ENCODE measurements around the gene NPIPB13. TPM values are rescaled to one million over a fixed set of nuclear protein-coding genes. Genes with fewer than 3 reads are reported as not detected.
"Not testable (repeated sequence)": the region's sequence is repeated elsewhere in the genome, so short reads cannot be mapped to it uniquely, and the experiment has no call there.

NPIPB13 gene
- total RNA-seq, result 2.8 TPM
- polyA plus RNA-seq (ENCODE audit: insufficient read depth in 1 of 8, insufficient read length in 8 of 8, low replicate concordance in 1 of 8), result 1 to 10 TPM; 1.8 to 8.3 (median 4.5) TPM
- long read RNA-seq, donor 1, result 0 reads
- long read RNA-seq, donor 2, result 0 reads
- long read RNA-seq, donor 3, result 0 reads
- long read RNA-seq, donor 4, result 0 reads
- long read RNA-seq, donor 5, result 0 reads
- long read RNA-seq, donor 6, result 0 reads
- long read RNA-seq, donor 7, result 0 reads
- long read RNA-seq, donor 8, result 0 reads
- long read RNA-seq, donor 9, result 0 reads
- long read RNA-seq, donor 10, result 0 reads
- long read RNA-seq, donor 11, result 0 reads

GRCh38 chr16:30248379-30248778, at the start of gene NPIPB13:
TSS of gene NPIPB13 (minus strand) at chr16:30248479. CDS start at chr16:30245573, 2,906 bp downstream.
- not testable (repeated sequence) for H3K4me3 ChIP-seq (ENCODE audit: low read length); H3K36me3 ChIP-seq (ENCODE audit: control insufficient read depth, insufficient read depth, low read length); H3K27me3 ChIP-seq (ENCODE audit: control insufficient read depth, insufficient read depth, low read length); H3K27ac ChIP-seq (ENCODE audit: low read length); DNase-seq; H3K9me3 ChIP-seq (replicated peaks; ENCODE audit: control insufficient read depth, low read depth, low read length); H3K4me1 ChIP-seq (ENCODE audit: control insufficient read depth, insufficient read depth, low read length)
- WGBS (ENCODE audit: insufficient coverage), result no CpG with 5 or more reads among the region's 4 CpGs

GRCh38 chr16:30282357-30282756, 34.1 kb upstream of the NPIPB13 start:
- H3K4me1 ChIP-seq (ENCODE audit: control insufficient read depth, insufficient read depth, low read length); DNase-seq; H3K27me3 ChIP-seq (ENCODE audit: control insufficient read depth, insufficient read depth, low read length); H3K36me3 ChIP-seq (ENCODE audit: control insufficient read depth, insufficient read depth, low read length); H3K4me3 ChIP-seq (ENCODE audit: low read length); H3K27ac ChIP-seq (ENCODE audit: low read length); H3K9me3 ChIP-seq (replicated peaks; ENCODE audit: control insufficient read depth, low read depth, low read length): not testable (repeated sequence)
- WGBS (ENCODE audit: insufficient coverage), result no CpG with 5 or more reads among the region's 10 CpGs

- H3K4me1 ChIP-seq (ENCODE audit: control insufficient read depth, insufficient read depth, low read length); DNase-seq; H3K9me3 ChIP-seq (replicated peaks; ENCODE audit: control insufficient read depth, low read depth, low read length); H3K27me3 ChIP-seq (ENCODE audit: control insufficient read depth, insufficient read depth, low read length); H3K27ac ChIP-seq (ENCODE audit: low read length); H3K4me3 ChIP-seq (ENCODE audit: low read length); H3K36me3 ChIP-seq (ENCODE audit: control insufficient read depth, insufficient read depth, low read length): not testable (repeated sequence)
- no CpG with 5 or more reads among the region's 3 CpGs for WGBS (ENCODE audit: insufficient coverage)
Observed at GRCh38 chr16:30278523-30278922, 30.2 kb upstream of the NPIPB13 start.

GRCh38 chr16:30217082-30217481, 31.2 kb downstream of the NPIPB13 start:
- H3K9me3 ChIP-seq (replicated peaks; ENCODE audit: control insufficient read depth, low read depth, low read length); H3K27me3 ChIP-seq (ENCODE audit: control insufficient read depth, insufficient read depth, low read length); H3K4me3 ChIP-seq (ENCODE audit: low read length); H3K36me3 ChIP-seq (ENCODE audit: control insufficient read depth, insufficient read depth, low read length); H3K4me1 ChIP-seq (ENCODE audit: control insufficient read depth, insufficient read depth, low read length); H3K27ac ChIP-seq (ENCODE audit: low read length); DNase-seq: not testable (repeated sequence)
- no CpG with 5 or more reads among the region's 5 CpGs for WGBS (ENCODE audit: insufficient coverage)

- H3K27ac ChIP-seq (ENCODE audit: low read length); H3K4me1 ChIP-seq (ENCODE audit: control insufficient read depth, insufficient read depth, low read length); DNase-seq; H3K4me3 ChIP-seq (ENCODE audit: low read length); H3K9me3 ChIP-seq (replicated peaks; ENCODE audit: control insufficient read depth, low read depth, low read length); H3K27me3 ChIP-seq (ENCODE audit: control insufficient read depth, insufficient read depth, low read length); H3K36me3 ChIP-seq (ENCODE audit: control insufficient read depth, insufficient read depth, low read length): not testable (repeated sequence)
- no CpG with 5 or more reads among the region's 4 CpGs for WGBS (ENCODE audit: insufficient coverage)
Observed at GRCh38 chr16:30211414-30211813, 36.9 kb downstream of the NPIPB13 start.

- not testable (repeated sequence) for H3K4me1 ChIP-seq (ENCODE audit: control insufficient read depth, insufficient read depth, low read length); H3K9me3 ChIP-seq (replicated peaks; ENCODE audit: control insufficient read depth, low read depth, low read length); H3K27ac ChIP-seq (ENCODE audit: low read length); H3K4me3 ChIP-seq (ENCODE audit: low read length); DNase-seq; H3K36me3 ChIP-seq (ENCODE audit: control insufficient read depth, insufficient read depth, low read length); H3K27me3 ChIP-seq (ENCODE audit: control insufficient read depth, insufficient read depth, low read length)
- no CpG with 5 or more reads among the region's 6 CpGs for WGBS (ENCODE audit: insufficient coverage)
Observed at GRCh38 chr16:30209032-30209431, 39.2 kb downstream of the NPIPB13 start.

GRCh38 chr16:30207063-30207704, 41.1 kb downstream of the NPIPB13 start:
- H3K4me3 ChIP-seq (ENCODE audit: low read length); DNase-seq: not testable (repeated sequence)

GRCh38 chr16:30206252-30206651, 42.0 kb downstream of the NPIPB13 start:
- WGBS (ENCODE audit: insufficient coverage), result no CpG with 5 or more reads among the region's 33 CpGs
- H3K4me3 ChIP-seq (ENCODE audit: low read length), result not testable (repeated sequence)

More at GRCh38 chr16:30207063-30207704, 41.1 kb downstream of the NPIPB13 start:
- not testable (repeated sequence) for H3K27me3 ChIP-seq (ENCODE audit: control insufficient read depth, insufficient read depth, low read length); H3K27ac ChIP-seq (ENCODE audit: low read length); H3K36me3 ChIP-seq (ENCODE audit: control insufficient read depth, insufficient read depth, low read length); H3K9me3 ChIP-seq (replicated peaks; ENCODE audit: control insufficient read depth, low read depth, low read length); H3K4me1 ChIP-seq (ENCODE audit: control insufficient read depth, insufficient read depth, low read length)
- no CpG with 5 or more reads among the region's 9 CpGs for WGBS (ENCODE audit: insufficient coverage)

GRCh38 chr16:30205541-30206236, 42.6 kb downstream of the NPIPB13 start:
- H3K4me3 ChIP-seq (ENCODE audit: low read length), result peak overlapping the region; percentile 25
- H3K36me3 ChIP-seq (ENCODE audit: control insufficient read depth, insufficient read depth, low read length); H3K27me3 ChIP-seq (ENCODE audit: control insufficient read depth, insufficient read depth, low read length); H3K4me1 ChIP-seq (ENCODE audit: control insufficient read depth, insufficient read depth, low read length); H3K27ac ChIP-seq (ENCODE audit: low read length); H3K9me3 ChIP-seq (replicated peaks; ENCODE audit: control insufficient read depth, low read depth, low read length); DNase-seq: not testable (repeated sequence)
- WGBS (ENCODE audit: insufficient coverage), result no CpG with 5 or more reads among the region's 52 CpGs

More at GRCh38 chr16:30206252-30206651, 42.0 kb downstream of the NPIPB13 start:
- not testable (repeated sequence) for H3K27me3 ChIP-seq (ENCODE audit: control insufficient read depth, insufficient read depth, low read length); H3K4me1 ChIP-seq (ENCODE audit: control insufficient read depth, insufficient read depth, low read length); H3K9me3 ChIP-seq (replicated peaks; ENCODE audit: control insufficient read depth, low read depth, low read length); H3K36me3 ChIP-seq (ENCODE audit: control insufficient read depth, insufficient read depth, low read length); H3K27ac ChIP-seq (ENCODE audit: low read length); DNase-seq

- not testable (repeated sequence) for H3K9me3 ChIP-seq (replicated peaks; ENCODE audit: control insufficient read depth, low read depth, low read length); H3K4me3 ChIP-seq (ENCODE audit: low read length); DNase-seq; H3K27me3 ChIP-seq (ENCODE audit: control insufficient read depth, insufficient read depth, low read length); H3K4me1 ChIP-seq (ENCODE audit: control insufficient read depth, insufficient read depth, low read length); H3K27ac ChIP-seq (ENCODE audit: low read length); H3K36me3 ChIP-seq (ENCODE audit: control insufficient read depth, insufficient read depth, low read length)
- no CpG with 5 or more reads among the region's 15 CpGs for whole genome bisulfite sequencing (ENCODE audit: insufficient coverage)
Observed at GRCh38 chr16:30199608-30200343, 48.5 kb downstream of the NPIPB13 start.
